Liver (tissue), 9 donors: ENCODE results near the gene NCAM1. TPM values are rescaled to one million over a fixed set of nuclear protein-coding genes. Genes with fewer than 3 reads are reported as not detected.

ENCODE experiments used
- DNase-seq: peaks from one replicate; pipeline ENCODE4 v3.0.0-alpha.2; 2017; ENCODE audit warnings: low spot score
- H3K27ac ChIP-seq, 2 donors: one replicate each; pipeline ENCODE4 v1.7.0; 2013; ENCODE audit warnings: inconsistent platforms in 2 of 2, low read length in 2 of 2, control low read depth in 1 of 2, low read depth in 1 of 2, mild to moderate bottlenecking in 1 of 2
- H3K27me3 ChIP-seq, 4 donors: one replicate each; pipeline versions ENCODE4 v1.6.1 to v1.7.0; 2013; ENCODE audit warnings: low read length in 3 of 4, inconsistent platforms in 1 of 4, mild to moderate bottlenecking in 1 of 4, moderate library complexity in 1 of 4; ENCODE audit not compliant: control insufficient read depth in 4 of 4, insufficient read depth in 4 of 4
- H3K36me3 ChIP-seq, 4 donors: one replicate each; pipeline versions ENCODE4 v1.6.1 to v1.7.0; 2013; ENCODE audit warnings: low read length in 3 of 4, mild to moderate bottlenecking in 3 of 4, low read depth in 1 of 4, moderate library complexity in 1 of 4; ENCODE audit not compliant: control insufficient read depth in 4 of 4, insufficient read depth in 3 of 4
- H3K4me1 ChIP-seq, 4 donors: one replicate each; pipeline versions ENCODE4 v1.6.1 to v1.7.0; 2013; ENCODE audit warnings: low read length in 3 of 4, mild to moderate bottlenecking in 3 of 4, moderate library complexity in 1 of 4; ENCODE audit not compliant: control insufficient read depth in 4 of 4, insufficient read depth in 4 of 4
- H3K4me3 ChIP-seq, 3 donors: one replicate each; pipeline versions ENCODE4 v1.6.1 to v1.7.0; 2013; ENCODE audit warnings: low read length in 3 of 3, control low read depth in 1 of 3, low read depth in 1 of 3, mild to moderate bottlenecking in 1 of 3
- H3K9ac ChIP-seq, 2 donors: one replicate each; pipeline ENCODE4 v1.7.0; 2013; ENCODE audit warnings: low read length in 2 of 2, mild to moderate bottlenecking in 2 of 2, moderate library complexity in 2 of 2, control low read depth in 1 of 2, low read depth in 1 of 2
- H3K9me3 ChIP-seq, 4 donors: one replicate each; pipeline versions ENCODE4 v1.6.1 to v1.7.0; 2013; ENCODE audit warnings: low read length in 3 of 4; ENCODE audit not compliant: control insufficient read depth in 4 of 4
- EGR1 ChIP-seq, 2 donors: IDR thresholded peaks; 2 replicates each; pipeline ENCODE4 v1.6.1; 2016 to 2018; ENCODE audit warnings: antibody characterized with exemption in 2 of 2, low read depth in 2 of 2
- FOXA1 ChIP-seq: IDR thresholded peaks from 2 replicates; pipeline ENCODE4 v1.6.1; 2016; ENCODE audit warnings: antibody characterized with exemption
- HNF4G ChIP-seq: IDR thresholded peaks from 2 replicates; pipeline ENCODE4 v1.6.1; 2016; ENCODE audit warnings: antibody characterized with exemption
- JUND ChIP-seq, 2 donors: IDR thresholded peaks; 2 replicates each; pipeline ENCODE4 v1.6.1; 2016; ENCODE audit warnings: antibody characterized with exemption in 2 of 2
- MAX ChIP-seq: IDR thresholded peaks from 2 replicates; pipeline ENCODE4 v1.6.1; 2016; ENCODE audit warnings: antibody characterized with exemption
- RAD21 ChIP-seq, 2 donors: IDR thresholded peaks; 2 replicates each; pipeline ENCODE4 v1.6.1; 2016; ENCODE audit warnings: antibody characterized with exemption in 2 of 2, mild to moderate bottlenecking in 2 of 2
- REST ChIP-seq: IDR thresholded peaks from 2 replicates; pipeline ENCODE4 v1.6.1; 2016; ENCODE audit warnings: antibody characterized with exemption, mild to moderate bottlenecking
- RXRA ChIP-seq, 2 donors: IDR thresholded peaks; 2 replicates each; pipeline ENCODE4 v1.6.1; 2017 to 2018; ENCODE audit warnings: antibody characterized with exemption in 2 of 2, mild to moderate bottlenecking in 1 of 2
- SP1 ChIP-seq: IDR thresholded peaks from 2 replicates; pipeline ENCODE4 v1.6.1; 2018; ENCODE audit warnings: antibody characterized with exemption, mild to moderate bottlenecking
- YY1 ChIP-seq: IDR thresholded peaks from 2 replicates; pipeline ENCODE4 v1.6.1; 2016; ENCODE audit warnings: antibody characterized with exemption, mild to moderate bottlenecking
- ZBTB33 ChIP-seq: IDR thresholded peaks from 2 replicates; pipeline ENCODE4 v1.6.1; 2016; ENCODE audit warnings: antibody characterized with exemption
- WGBS: extraction: QIAGEN DNeasy Blood & Tissue Kit; methylation state at CpG from one replicate; pipeline ENCODE4 v1.1.7; 2013; 5-methylcytosine and 5-hydroxymethylcytosine counted together
- polyA plus RNA-seq, 2 donors: library from polyadenylated mRNA; stranded (reverse) in 1 of 2; unstranded in 1 of 2; fragments of 200-250 nt in 1 of 2; fragments of >200 nt in 1 of 2; fragmentation: Nextera tagmentation in 1 of 2; extraction: Ambion mirVana in 1 of 2; gene quantifications; one replicate each; pipeline versions ENCODE4 v1.2.1 to v1.2.3, GENCODE V29; 2013 to 2015
- total RNA-seq, 2 donors: library from RNA; depleted of rRNA; stranded (reverse); fragments of >200 nt; gene quantifications; one replicate each; pipeline ENCODE4 v1.2.3, GENCODE V29; 2014
- donor health status: healthy.
- donor health status: healthy.
- donor health status: healthy.
- donor health status: healthy.
- donor health status: healthy.

The NCAM1 gene
- total and polyA plus RNA-seq, 4 donors, result 0.65 to 2.1 (median 0.88) TPM

- DNase-seq, result no peak
- Histone ChIP-seq H3K9me3 (no peaks in the 10 kb centered on the region), H3K36me3 (no peaks in the 10 kb centered on the region), H3K4me3 (no peak overlapping the region), H3K27ac (no peak overlapping the region), H3K27me3 (no peaks in the 10 kb centered on the region), H3K4me1 (no peaks in the 10 kb centered on the region), H3K9ac (no peak overlapping the region)
- 89% methylated on average over 3 of the region's 3 CpGs for WGBS
- no peak for TF ChIP-seq SP1
- no peak for TF ChIP-seq YY1
- no peak for TF ChIP-seq REST
- no peak for TF ChIP-seq RAD21 (IDR thresholded peaks at IDR 0.05)
Observed at GRCh38 chr11:113279591-113279990, 318.4 kb downstream of the NCAM1 start.

- no peak for DNase-seq
- no peak for TF ChIP-seq MAX
- no peak for TF ChIP-seq HNF4G
- no peak for TF ChIP-seq JUND (IDR thresholded peaks at IDR 0.05)
- no peaks in the 10 kb centered on the region for H3K27me3 ChIP-seq
- WGBS, result 97% methylated on average over 2 of the region's 2 CpGs
- no peak overlapping the region for H3K27ac ChIP-seq
- H3K9ac ChIP-seq, result no peak overlapping the region
- H3K4me3 ChIP-seq, result no peak overlapping the region
- no peaks in the 10 kb centered on the region for H3K9me3 ChIP-seq
- no peaks in the 10 kb centered on the region for H3K36me3 ChIP-seq
- no peaks in the 10 kb centered on the region for H3K4me1 ChIP-seq
Observed at GRCh38 chr11:113281052-113281725, 320.0 kb downstream of the NCAM1 start.

GRCh38 chr11:113282898-113283437 is 321.7 kb downstream of the NCAM1 start:
- 79% methylated on average over 3 of the region's 3 CpGs for WGBS

More at GRCh38 chr11:113282898-113283437, 321.7 kb downstream of the NCAM1 start:
- DNase-seq, result no peak
- Histone ChIP-seq H3K9me3 (no peaks in the 10 kb centered on the region), H3K4me1 (no peaks in the 10 kb centered on the region), H3K36me3 (no peaks in the 10 kb centered on the region), H3K27ac (no peak overlapping the region), H3K4me3 (no peak overlapping the region), H3K9ac (no peak overlapping the region), H3K27me3 (no peaks in the 10 kb centered on the region)
- no peak for TF ChIP-seq FOXA1
- no peak for TF ChIP-seq MAX
- TF ChIP-seq EGR1 (IDR thresholded peaks at IDR 0.05; ENCODE audit: low read depth in 2 of 2), result no peak
- TF ChIP-seq RXRA (IDR thresholded peaks at IDR 0.05), result no peak
- TF ChIP-seq ZBTB33, result no peak
